HTR-8/SVneo (cell line): ENCODE results near the gene PIAS4.

Source experiments
- DNase-seq: peaks from one replicate; pipeline ENCODE4 v3.0.0; 2011; ENCODE audit warnings: low spot score, mixed read lengths; ENCODE audit not compliant: insufficient read length
- FAIRE-seq: peaks from 2 replicates; lab custom pipeline; 2011; peaks lifted over from hg19 to GRCh38; lab: Jason Lieb, UNC

The PIAS4 gene

GRCh38 chr19:4053423-4054324, 46.1 kb downstream of the PIAS4 start:
- DNase-seq: no peak
- peak; percentile 97 for FAIRE-seq

- DNase-seq (no peak), FAIRE-seq (no peak)
Observed at GRCh38 chr19:4054441-4055208, 47.1 kb downstream of the PIAS4 start.

- FAIRE-seq (no peak), DNase-seq (no peak)
Observed at GRCh38 chr19:4055209-4055552, 47.6 kb downstream of the PIAS4 start.

- FAIRE-seq (no peak), DNase-seq (peak; percentile 81)
Observed at GRCh38 chr19:4057931-4058692, 50.6 kb downstream of the PIAS4 start.

GRCh38 chr19:4058693-4059452, 51.3 kb downstream of the PIAS4 start:
- no peak for DNase-seq
- FAIRE-seq: no peak

- DNase-seq (no peak), FAIRE-seq (no peak)
Observed at GRCh38 chr19:4059453-4059871, 51.9 kb downstream of the PIAS4 start.

- no peak for FAIRE-seq
Observed at GRCh38 chr19:4059891-4060620, 52.5 kb downstream of the PIAS4 start.

GRCh38 chr19:4060621-4061177, 53.2 kb downstream of the PIAS4 start:
- DNase-seq (no peak), FAIRE-seq (no peak)

More at GRCh38 chr19:4059891-4060620, 52.5 kb downstream of the PIAS4 start:
- DNase-seq: peak; percentile 43

GRCh38 chr19:4061178-4061682, 53.7 kb downstream of the PIAS4 start:
- FAIRE-seq (no peak), DNase-seq (no peak)

- DNase-seq (no peak), FAIRE-seq (no peak)
Observed at GRCh38 chr19:4061683-4062418, 54.3 kb downstream of the PIAS4 start.

- DNase-seq (no peak), FAIRE-seq (no peak)
Observed at GRCh38 chr19:4062419-4063368, 55.2 kb downstream of the PIAS4 start.

GRCh38 chr19:4063369-4064148, 56.0 kb downstream of the PIAS4 start:
- FAIRE-seq (no peak), DNase-seq (no peak)

- DNase-seq: no peak
- no peak for FAIRE-seq
Observed at GRCh38 chr19:4064149-4064495, 56.6 kb downstream of the PIAS4 start.

GRCh38 chr19:4064496-4065260, 57.1 kb downstream of the PIAS4 start:
- DNase-seq (no peak), FAIRE-seq (peak; percentile 57)

GRCh38 chr19:4065430-4066175, 58.1 kb downstream of the PIAS4 start:
- DNase-seq (peak; percentile 85), FAIRE-seq (peak; percentile 95)
